Activated T-helper 17 cell treated with anti-CD3 and anti-CD28 coated beads, Interleukin-2, amount 50 U/mL, for 72 hours (primary cell): ENCODE data around the gene RNF144B. TPM values are rescaled to one million over a fixed set of nuclear protein-coding genes. Genes with fewer than 3 reads are reported as not detected.

Source experiments
- total RNA-seq, 2 donors: library from RNA; stranded (reverse); gene quantifications; one replicate each; pipeline ENCODE4 v1.2.3, GENCODE V29; 2022

Gene RNF144B
- total RNA-seq, 2 donors from 2014 or later = 0.93 to 1.4 TPM

Other genes with a start within 250 kb of the RNF144B start
- gene TPMT, start 232.3 kb upstream of the RNF144B start, total RNA-seq = 1 to 10 TPM; 5.3 to 8.2 TPM
- 1 to 10 TPM; 5.5 to 8.7 TPM for gene KDM1B, start 231.9 kb upstream of the RNF144B start, total RNA-seq
- gene DEK, start 122.8 kb upstream of the RNF144B start, total RNA-seq = 100 to 1,000 TPM; 111 to 132 TPM